Caki2 (cell line): ENCODE measurements around the gene BACH2. TPM values are rescaled to one million over a fixed set of nuclear protein-coding genes. Genes with fewer than 3 reads are reported as not detected.
A peak's percentile ranks its signal among the peaks of the same experiment; 100 is the strongest.
"Not testable (repeated sequence)": the region's sequence is repeated elsewhere in the genome, so short reads cannot be mapped to it uniquely, and the experiment has no call there.

Experiments used
- DNase-seq: peaks from one replicate; pipeline ENCODE4 v3.0.0-alpha.2; 2015; ENCODE audit warnings: low read depth
- in situ Hi-C: cut with HindIII; loops from 2 replicates; pipeline ENCODE4 v1.10.0; 2016; ENCODE audit warnings: low sequenced_read_pairs, low pct_unique_long_range_greater_than_20kb, mixed read lengths
- total RNA-seq: library from RNA; depleted of rRNA; stranded (reverse); fragments of >200 nt; shearing (Covaris generic); gene quantifications from 2 replicates; pipeline ENCODE4 v1.2.3, GENCODE V29; 2014; ENCODE audit warnings: low replicate concordance

Gene BACH2
- total RNA-seq, 1 experiment from 2014 or later: 8.1 TPM

DNA sequence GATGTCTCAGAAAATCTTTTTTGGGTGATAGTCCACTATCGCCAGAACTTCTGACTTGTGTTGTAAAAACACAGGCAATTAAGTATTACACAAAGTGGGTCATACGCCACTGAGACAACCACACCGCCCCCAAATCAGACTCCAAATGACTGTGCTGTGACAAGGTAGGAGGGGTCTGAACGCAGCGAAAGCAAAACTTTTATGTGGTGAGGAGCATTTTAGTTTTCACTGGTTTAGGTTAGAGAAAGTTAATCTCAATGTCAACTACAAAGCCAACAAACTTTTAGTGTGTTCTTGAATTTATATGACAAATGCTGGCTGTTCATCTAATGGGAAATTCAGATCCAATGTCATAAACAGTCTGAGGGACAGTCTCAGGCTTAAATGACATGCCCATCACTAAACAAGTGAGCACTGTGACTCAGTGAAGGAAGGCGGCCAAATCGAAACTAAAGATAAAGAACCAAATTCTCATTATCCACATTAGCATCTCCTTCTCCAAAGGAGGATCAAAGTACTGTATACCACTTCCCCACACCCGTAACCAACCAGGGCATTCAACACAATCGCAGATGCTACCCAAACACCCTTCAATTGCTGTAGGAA is 215.7 kb downstream of the BACH2 start:
- in situ Hi-C loops: no loop called here
- no peak for DNase-seq

DNA sequence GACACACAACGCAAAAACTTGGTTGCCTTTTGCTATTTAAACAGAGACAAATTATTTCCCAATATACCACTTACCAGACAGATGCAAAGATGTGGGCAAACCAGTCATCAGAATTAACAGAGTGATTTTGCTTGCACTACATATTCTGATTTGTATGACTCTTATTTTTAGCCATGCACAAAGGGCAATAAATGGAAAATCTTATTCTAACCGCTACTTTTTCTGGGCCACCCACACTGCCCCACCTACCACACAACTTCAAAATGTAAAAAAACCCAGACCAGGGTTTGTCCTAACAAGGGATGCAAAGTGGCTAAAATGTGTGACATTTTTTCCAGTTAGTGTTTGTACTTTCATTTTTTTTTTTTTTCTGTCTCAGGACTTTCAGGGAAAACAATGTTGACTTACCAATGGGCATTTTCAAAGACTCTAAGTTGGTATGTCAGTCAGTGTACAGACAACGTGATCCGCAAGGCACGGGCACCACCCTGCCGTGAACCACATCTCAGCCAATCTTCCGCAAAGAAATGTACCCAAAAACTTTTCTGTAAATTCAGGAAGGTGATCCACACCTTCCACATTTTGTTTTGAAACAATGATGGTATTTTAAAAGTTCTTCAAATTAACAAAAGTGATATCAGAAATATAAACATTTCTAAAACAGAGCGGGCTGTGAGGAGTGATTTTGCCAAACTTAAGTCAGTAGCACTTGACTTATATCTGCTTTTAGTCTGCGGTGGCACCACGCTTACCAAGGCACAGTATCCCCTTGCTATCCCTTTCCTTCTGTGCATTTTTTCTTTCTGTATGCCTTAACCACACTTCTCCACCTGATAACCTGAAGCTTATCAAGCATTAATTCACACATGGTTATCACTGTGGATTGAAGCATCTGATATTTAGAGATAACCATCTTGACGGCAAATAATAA is 216.8 kb downstream of the BACH2 start:
- no peak for DNase-seq
- in situ Hi-C loops: no loop called here

DNA sequence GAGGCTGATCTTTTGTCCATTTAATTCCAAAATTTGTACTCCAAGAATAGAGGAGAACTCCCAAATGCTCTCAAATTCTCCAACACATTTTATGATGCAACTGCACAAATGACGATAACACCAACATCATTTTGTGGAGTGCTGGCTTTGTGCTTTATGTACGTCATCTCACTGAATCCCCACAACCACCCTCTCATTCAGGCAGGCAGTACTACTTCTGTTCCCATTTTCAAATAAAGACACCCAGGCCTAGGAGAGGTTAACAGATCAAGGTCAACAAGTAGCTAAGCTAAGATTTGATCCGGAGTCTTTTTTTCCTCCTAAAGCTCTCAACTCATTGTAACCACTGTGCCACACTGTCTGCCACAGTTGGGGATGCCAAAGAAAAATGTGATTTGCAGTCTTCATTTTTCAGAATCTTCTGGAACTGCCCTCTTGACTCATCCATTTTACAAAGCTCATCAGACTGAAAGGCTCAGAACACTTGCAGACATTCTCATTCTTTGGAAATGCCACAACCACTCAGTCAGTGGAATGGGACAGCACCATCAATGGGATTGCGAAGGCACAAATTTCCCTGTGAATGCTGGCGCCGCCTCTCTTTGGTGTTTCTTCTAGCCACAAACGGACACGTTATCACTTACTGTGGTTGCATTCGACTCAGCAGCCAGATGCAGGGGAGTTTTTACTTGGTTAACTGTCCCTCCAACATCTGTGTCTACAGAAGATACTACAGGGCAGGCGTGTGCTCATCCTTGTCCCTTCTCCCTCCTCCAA is 217.9 kb downstream of the BACH2 start:
- in situ Hi-C loops: no loop called here
- DNase-seq: no peak

DNA sequence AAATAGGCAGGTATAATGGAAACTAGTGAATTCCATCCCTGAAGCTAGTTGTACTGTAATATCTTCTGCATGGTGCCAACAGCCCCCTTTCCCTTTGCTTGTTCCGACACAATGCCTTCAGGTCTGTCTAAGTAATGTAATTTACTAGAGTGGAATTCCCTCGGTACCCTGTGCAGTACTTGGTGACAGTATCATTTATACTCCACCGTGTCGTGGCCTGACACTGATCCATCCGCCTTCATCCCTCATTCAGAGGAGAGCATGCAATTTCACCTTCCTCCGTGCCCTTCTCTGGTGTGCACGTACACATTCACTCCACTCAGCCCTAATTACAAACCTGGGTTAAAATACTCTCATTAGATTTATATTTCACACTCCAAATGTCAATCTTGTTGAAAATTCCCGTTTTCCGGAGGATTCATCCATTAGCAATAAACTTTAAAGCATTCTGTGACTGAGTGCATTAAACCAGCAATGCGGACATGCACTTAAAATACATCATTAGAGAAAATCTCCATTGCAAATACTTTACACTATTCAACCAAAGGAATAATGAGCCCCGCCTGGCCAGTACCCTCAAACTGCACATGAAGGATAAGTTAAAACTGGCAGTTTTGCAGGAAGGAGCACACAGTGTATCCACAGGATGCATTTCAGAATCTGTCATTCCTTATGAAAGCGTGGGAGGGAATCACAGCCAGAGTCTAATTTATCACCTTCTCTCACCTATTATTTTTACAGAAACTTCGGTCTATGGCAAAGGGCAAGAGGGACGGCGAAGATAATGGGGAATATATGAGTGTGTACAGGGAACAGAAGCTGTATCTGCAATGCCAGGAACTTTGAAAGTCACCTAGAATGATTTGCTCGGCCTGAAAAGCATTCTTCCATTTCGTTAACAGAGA is 219.9 kb downstream of the BACH2 start:
- DNase-seq: no peak
- in situ Hi-C loops: no loop called here

DNA sequence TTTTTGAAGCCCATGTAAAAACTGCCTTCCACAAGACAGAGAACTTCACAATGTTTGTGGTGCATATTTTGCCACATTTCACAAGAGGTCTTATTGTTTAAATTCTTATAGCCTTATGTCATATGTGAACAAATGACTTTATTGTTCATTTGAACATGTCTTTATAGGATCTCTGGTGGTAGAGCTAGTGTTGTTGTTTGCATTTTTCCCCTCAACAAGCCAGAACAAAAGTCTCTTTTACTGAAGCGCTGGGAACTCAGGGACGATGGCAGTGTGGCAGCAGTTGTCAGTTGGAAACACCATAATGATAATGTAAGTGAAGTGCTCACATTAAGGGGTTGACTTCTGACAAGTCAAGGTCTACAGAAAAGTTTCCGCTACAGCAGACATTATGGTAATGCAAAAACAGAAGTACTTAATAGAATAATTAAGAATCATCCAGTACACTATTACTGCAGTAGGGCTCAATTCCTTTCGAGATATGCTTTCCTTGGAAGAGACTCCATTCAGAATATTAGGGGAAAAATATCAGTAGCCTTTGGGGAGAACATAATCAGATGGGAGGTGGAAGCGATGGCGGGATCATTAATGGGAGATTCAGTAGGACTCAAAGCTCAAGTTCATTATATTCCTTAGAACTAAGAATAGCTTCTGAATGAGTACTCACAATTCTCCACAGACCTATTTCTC is 222.3 kb downstream of the BACH2 start:
- in situ Hi-C loops: no loop called here
- no peak for DNase-seq

DNA sequence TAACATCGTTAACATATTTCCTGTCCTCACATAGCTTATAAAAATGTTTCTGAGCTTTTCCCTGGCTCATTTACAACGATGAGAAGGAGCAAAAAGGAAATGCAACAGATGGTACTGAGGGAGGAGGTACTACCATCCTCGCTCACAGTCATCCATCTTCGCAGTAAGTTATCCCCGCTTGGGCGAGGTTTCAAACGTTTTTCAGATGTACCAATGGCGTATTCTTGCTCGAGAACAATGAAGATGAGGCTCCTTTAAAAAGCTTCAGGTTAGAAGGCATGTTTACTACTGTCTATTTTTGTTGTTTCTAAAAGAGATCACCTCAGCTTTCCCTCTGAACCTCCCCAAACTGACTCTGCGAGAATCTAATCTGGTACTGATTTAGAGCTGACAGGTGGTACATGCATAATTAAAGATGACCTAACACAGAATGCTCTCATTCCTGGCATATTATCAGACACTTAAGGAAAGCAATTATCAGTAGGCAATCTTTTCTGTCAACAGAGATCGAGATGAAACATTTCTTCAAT is 223.6 kb downstream of the BACH2 start:
- in situ Hi-C loops: no loop called here
- DNase-seq: no peak

DNA sequence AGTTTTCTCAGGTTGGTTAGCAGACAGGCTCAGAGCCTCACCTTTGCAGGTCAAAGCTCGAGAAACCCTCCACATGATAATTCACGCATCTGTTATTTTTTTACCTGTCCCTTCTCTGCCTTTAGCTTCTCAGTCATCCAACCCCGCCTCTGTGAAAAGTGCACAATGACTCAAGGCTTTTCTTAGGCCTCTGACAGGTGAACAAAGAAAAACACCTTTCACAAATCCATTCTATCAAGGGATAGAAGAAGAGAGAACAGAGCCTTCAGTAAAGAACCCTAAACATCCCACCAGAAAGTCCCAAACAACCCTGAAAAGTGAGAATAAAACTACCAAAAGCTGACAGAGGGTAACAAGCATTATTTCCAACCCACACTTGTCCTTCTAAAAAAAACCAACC is 224.1 kb downstream of the BACH2 start:
- DNase-seq: no peak
- in situ Hi-C loops: no loop called here

GRCh38 chr6:90068703-90069523 is 227.7 kb downstream of the BACH2 start:
- no peak for DNase-seq

DNA sequence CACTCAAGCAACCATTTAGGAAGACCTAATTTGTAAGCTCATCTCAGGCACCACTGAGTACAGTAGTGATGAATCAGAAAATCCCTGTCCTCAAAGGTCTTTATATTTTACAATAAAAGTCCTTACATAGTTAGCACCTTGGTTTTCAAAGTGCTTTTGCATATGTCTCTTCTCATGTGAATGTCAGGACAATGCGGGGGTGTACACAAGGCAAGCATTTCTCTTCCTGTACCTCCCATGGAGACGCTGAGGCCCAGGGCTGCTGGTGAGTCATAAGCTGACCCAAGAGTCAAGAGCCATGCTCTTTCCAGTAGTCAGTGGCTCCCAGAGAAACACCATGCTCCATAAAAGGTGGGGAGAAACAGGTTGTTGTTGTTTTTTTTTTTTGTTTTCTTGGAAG is 228.4 kb downstream of the BACH2 start:
- peak; percentile 14 for DNase-seq
- in situ Hi-C loops: no loop called here

More at GRCh38 chr6:90068703-90069523, 227.7 kb downstream of the BACH2 start:
- in situ Hi-C loops: no loop called here

DNA sequence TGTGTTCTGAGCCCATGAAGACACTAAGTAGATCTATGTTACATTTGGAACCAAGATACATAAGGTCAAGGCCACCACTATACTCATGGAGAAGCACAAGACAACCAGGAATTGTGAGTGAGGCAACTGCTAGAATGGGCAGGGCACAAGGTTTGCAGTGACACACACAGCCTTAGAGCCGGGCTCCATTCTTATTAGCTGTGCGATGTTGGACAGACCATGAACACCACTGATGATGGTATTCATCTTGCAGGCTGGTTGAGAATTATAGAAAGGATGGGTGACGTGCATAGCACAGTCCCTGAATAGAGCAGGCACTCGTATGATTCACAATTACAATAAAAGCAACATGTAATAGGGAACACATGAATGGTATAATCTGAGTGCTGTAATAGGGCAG is 229.9 kb downstream of the BACH2 start:
- no peak for DNase-seq
- in situ Hi-C loops: no loop called here

DNA sequence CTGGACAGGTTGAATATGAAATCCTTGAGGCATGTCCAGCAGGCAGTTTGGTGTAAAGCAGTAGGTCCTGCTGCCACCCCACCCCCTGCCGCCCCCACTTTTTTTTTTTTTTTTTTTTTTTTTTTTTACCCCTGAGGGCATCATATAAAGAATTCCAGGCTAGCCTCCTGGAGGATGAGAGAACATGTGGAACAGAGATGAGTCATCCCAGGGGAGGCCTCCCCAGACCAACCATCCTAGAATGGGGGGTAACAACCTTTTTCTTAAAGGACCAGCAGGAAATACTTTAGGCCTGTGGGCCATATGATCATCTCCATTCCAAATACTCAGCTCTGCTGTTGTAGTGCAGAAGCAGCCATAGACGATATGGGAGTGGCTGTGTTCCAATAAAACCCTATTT is 231.5 kb downstream of the BACH2 start:
- DNase-seq: no peak
- in situ Hi-C loops: no loop called here

- DNase-seq: no peak
- in situ Hi-C loops: no loop called here
Observed at GRCh38 chr6:90062667-90063066, 234.0 kb downstream of the BACH2 start.

DNA sequence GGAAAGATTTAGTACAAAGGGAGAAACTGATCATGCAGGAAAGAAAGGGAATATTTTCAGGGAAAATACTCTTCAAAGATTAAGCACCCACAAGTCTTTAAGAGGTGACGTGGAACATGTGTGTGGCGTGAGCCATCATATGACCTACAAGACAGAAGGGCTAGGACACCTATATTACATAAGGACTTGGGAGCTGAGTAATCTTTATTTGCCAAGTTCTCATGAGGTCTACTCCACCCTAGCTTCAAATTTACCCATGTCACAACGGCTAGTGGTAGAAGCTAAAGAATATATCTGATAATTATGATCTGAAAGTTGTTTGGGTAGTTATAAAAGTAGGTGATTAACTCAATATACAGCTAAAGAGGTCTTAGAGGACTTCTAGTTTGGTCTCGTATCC is 234.6 kb downstream of the BACH2 start:
- DNase-seq: no peak
- in situ Hi-C loops: no loop called here

GRCh38 chr6:90059178-90059577 is 237.5 kb downstream of the BACH2 start:
- in situ Hi-C loops, DNase-seq: not testable (repeated sequence)

DNA sequence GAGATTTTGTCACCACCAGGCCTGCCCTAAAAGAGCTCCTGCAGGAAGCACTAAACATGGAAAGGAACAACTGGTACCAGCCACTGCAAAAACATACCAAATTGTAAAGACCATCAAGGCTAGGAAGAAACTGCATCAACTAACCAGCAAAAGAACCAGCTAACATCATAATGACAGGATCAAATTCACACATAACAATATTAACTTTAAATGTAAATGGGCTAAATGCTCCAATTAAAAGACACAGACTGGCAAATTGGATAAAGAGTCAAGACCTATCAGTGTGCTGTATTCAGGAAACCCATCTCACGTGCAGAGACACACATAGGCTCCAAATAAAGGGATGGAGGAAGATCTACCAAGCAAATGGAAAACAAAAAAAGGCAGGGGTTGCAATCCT is 240.7 kb downstream of the BACH2 start:
- DNase-seq, in situ Hi-C loops: not testable (repeated sequence)

GRCh38 chr6:90054193-90054592 is 242.4 kb downstream of the BACH2 start:
- in situ Hi-C loops, DNase-seq: not testable (repeated sequence)
